SU-DHL-6 (cell line): ENCODE results near the gene PEX26.

Source experiments
- EZH2phosphoT487 ChIP-seq: fragments of 200-600 bp; sonication (generic), shearing (Covaris generic); conservative IDR thresholded peaks from 2 replicates; pipeline ENCODE4 v1.6.1; 2018; ENCODE audit warnings: mild to moderate bottlenecking, antibody characterized with exemption, low read length, moderate library complexity, mixed read lengths
- TF ChIP-seq, protein P1 (sequence below): fragments of 200-600 bp; sonication (generic); IDR thresholded peaks from one replicate; pipeline ENCODE4 v1.5.1; 2017; ENCODE audit warnings: antibody characterized with exemption, mild to moderate bottlenecking, low read length, moderate library complexity; ENCODE audit not compliant: insufficient read depth, poor library complexity, severe bottlenecking

DNA sequence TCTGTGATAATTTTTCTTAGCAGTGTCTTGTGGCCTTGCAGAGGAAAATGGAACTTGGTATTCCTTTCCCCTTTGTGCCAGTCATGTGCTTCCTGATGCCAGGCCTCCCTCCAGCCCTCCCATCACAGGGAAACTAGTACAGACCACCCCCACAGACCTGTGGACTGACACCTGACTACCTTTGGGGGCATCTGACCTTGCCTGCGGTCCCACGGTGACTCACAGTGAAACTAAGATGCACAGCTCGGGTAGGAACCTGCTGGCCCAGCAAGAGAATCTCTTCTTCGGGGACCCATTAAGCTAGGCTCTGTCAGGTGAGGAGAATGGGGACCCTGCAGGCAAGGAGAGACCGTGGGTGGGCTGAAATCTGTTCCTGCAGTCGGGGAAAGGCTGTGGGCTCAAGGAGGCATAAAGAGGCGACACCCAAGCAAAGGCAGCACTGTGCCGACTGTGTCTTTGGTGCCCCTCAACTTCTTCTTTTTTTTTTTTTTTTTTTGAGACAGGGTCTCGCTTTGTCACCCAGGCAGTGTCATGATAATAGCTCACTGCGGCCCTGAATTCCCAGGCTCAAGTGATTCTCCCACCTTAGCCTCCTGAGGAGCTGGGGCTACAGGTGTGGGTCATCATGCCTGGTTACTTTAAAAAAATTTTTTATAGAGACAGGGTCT, 20.8 kb upstream of the PEX26 start:
- TF ChIP-seq, protein P1, sequence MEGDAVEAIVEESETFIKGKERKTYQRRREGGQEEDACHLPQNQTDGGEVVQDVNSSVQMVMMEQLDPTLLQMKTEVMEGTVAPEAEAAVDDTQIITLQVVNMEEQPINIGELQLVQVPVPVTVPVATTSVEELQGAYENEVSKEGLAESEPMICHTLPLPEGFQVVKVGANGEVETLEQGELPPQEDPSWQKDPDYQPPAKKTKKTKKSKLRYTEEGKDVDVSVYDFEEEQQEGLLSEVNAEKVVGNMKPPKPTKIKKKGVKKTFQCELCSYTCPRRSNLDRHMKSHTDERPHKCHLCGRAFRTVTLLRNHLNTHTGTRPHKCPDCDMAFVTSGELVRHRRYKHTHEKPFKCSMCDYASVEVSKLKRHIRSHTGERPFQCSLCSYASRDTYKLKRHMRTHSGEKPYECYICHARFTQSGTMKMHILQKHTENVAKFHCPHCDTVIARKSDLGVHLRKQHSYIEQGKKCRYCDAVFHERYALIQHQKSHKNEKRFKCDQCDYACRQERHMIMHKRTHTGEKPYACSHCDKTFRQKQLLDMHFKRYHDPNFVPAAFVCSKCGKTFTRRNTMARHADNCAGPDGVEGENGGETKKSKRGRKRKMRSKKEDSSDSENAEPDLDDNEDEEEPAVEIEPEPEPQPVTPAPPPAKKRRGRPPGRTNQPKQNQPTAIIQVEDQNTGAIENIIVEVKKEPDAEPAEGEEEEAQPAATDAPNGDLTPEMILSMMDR: no peak
- TF ChIP-seq EZH2phosphoT487: no peak
